ENCODE results near the gene PHACTR3. TPM values are rescaled to one million over a fixed set of nuclear protein-coding genes. Genes with fewer than 3 reads are reported as not detected.

The PHACTR3 gene
- total and polyA plus RNA-seq, 10 donors, result 1.4 to 15.0 (median 8.6) TPM

DNA sequence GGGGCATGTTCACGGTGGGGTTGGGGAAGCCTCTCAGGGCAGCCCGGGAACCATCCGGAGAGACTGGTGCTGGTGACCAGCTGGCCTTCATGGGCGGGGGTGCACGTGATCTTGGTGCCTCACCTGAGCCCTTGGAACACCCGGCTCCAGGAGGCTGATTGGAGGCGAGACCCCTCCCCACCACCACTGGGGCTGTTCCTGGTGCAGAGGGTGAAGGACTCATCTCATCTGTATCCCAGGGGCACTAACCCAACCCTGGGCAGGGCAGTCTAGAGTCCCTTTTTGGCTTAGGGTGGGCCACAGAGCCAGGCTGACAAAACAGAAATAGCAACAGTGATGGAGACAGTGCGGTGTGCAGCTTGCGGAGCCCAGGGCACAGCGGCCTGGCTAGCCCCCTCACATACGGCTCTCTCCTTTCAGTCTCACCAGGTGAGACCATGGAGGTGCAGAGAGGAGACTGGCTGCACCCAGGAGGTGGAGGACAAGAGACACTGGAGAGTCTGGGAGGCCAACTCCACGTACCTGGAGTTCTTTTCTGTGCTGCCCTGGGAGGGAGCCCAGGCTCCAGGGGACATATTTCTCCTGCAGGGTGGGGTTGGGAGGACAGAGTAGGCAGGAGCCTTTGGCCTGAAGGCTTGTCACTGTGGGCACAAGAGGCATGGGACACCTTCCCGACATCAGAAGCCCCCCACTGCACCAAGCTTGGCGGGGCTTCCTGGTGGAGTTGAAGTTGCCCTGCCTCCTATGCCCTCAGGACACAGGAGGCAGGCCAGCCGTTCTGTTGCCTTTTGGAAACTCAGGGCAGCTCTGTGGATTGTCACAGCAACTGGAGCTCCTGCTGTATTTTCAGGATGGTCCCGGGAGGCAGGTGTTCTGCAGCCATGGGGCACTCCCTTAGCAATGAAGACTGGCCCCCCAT lies 223.1 kb downstream of the PHACTR3 start:
- intact Hi-C loops (cut with DNase I; ENCODE audit: low total_unique reads), result no loop called here

DNA sequence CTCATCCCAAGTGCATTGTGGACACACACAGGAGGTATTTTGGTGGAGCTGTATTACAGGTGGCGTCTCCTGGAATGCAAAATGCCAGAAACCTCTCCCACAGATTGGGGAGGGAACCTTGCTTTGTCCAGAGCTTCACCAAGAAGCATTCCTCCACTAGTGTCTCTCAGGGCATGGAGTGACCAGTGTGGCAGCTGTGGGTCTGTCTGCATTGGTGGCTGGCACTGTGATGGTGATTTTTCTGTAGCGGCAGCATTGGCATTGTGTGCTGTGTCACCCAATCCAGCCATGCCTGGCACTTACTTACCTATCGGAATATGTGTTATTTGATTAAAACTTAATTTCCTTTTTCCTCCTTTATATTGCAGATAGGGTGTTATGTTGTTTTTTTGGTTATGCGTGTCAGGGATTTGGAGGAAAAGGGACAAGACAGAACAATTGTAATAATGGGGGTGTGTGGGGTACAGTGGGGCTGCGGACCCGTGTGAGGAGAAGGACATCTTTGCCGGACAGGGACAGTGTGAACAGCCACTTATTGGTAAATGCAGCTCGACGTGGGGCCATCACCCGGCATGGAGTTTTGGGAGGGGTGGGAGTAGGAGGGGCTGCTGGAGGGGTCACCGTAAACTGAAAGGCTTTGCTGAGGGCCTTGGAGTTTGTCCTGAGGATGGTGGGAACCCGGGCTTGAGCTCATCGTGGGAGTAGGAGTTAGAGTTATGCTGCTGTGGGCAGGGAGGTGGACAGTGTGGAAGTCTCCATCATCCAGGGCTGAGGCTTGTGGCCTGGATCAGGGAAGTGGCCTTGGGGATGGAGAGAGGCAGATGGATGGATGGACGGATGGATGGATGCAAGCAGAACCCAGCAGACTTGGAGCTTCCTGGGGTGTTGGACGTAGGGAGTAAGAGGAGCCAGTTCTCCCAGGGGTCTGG lies 224.0 kb downstream of the PHACTR3 start:
- 82 to 89% (median 87%) methylated on average over 15 of the region's 15 CpGs for WGBS, 5 donors
- Histone ChIP-seq H3K4me3 (no peak overlapping the region), H3K36me3 (no peaks in the 10 kb centered on the region), H3K27me3 (replicated peaks in 1 of 7) (peaks cover 0 to 37% (median 0%) of the 10 kb centered on the region in 7 donors), H3K9me3 (no peaks in the 10 kb centered on the region), H3K4me1 (no peaks in the 10 kb centered on the region), H3K27ac (no peak overlapping the region)
- peak; percentile 30 for DNase-seq
- intact Hi-C loops (cut with DNase I; ENCODE audit: low total_unique reads), result no loop called here
- TF ChIP-seq, protein P1, sequence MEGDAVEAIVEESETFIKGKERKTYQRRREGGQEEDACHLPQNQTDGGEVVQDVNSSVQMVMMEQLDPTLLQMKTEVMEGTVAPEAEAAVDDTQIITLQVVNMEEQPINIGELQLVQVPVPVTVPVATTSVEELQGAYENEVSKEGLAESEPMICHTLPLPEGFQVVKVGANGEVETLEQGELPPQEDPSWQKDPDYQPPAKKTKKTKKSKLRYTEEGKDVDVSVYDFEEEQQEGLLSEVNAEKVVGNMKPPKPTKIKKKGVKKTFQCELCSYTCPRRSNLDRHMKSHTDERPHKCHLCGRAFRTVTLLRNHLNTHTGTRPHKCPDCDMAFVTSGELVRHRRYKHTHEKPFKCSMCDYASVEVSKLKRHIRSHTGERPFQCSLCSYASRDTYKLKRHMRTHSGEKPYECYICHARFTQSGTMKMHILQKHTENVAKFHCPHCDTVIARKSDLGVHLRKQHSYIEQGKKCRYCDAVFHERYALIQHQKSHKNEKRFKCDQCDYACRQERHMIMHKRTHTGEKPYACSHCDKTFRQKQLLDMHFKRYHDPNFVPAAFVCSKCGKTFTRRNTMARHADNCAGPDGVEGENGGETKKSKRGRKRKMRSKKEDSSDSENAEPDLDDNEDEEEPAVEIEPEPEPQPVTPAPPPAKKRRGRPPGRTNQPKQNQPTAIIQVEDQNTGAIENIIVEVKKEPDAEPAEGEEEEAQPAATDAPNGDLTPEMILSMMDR (IDR thresholded peaks at IDR 0.05 in 8 of 11, conservative IDR thresholded peaks at IDR 0.05 in 3 of 11), result no peak
- TF ChIP-seq POLR2AphosphoS5 (IDR thresholded peaks at IDR 0.05), result no peak
- no peak for TF ChIP-seq POLR2A (IDR thresholded peaks at IDR 0.05)

More for the DNA sequence above, 223.1 kb downstream of the PHACTR3 start:
- Histone ChIP-seq H3K4me3 (no peak overlapping the region), H3K27ac (no peak overlapping the region), H3K9me3 (no peaks in the 10 kb centered on the region), H3K27me3 (replicated peaks in 1 of 7) (peaks cover 0 to 39% (median 0%) of the 10 kb centered on the region in 7 donors), H3K36me3 (no peaks in the 10 kb centered on the region), H3K4me1 (peaks cover 0 to 5% (median 0%) of the 10 kb centered on the region in 6 donors)
- TF ChIP-seq POLR2A (IDR thresholded peaks at IDR 0.05) (no peak), POLR2AphosphoS5 (IDR thresholded peaks at IDR 0.05) (no peak)
- TF ChIP-seq, protein P1 (IDR thresholded peaks at IDR 0.05 in 8 of 11, conservative IDR thresholded peaks at IDR 0.05 in 3 of 11), result no peak
- WGBS, 5 donors, result 76 to 82% (median 78%) methylated on average over 14 to 16 of the region's 16 CpGs
- DNase-seq, result peak; percentile 64

DNA sequence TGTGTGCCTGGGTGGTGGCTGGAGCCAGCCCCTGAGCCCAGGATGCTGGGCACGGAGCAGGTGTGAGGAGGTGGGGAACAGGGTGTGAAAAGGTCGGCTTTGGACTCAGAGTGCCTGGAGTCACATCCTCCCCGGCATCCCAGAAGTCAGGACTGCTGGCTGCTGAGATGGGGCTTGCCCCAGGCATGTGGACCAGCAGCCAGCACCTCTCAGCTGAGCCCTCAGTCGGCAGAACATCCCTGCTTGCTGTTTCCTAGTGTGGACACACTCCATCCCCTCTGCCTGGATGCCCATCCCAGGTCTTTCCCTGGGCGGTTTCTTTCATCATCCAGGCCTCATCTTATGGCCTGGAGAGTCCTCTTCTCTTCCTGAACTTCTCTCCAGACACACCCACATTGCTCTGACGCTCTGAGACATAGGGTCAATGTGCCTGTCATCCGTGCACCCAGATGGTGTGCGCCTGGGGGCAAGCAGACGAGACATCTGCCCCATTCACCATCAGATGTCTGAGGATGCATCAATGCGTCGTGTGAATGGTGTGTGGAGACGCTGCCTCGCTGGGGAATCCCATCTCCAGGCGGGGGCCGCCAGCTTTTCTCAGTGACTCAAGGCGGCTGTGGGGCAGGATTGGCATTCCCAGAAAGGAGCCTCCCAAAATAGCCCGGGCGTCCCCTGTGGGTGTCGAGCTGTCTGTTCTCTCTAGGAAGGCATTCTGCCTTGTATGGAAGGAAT lies 224.9 kb downstream of the PHACTR3 start:
- TF ChIP-seq, protein P1 (IDR thresholded peaks at IDR 0.05 in 8 of 11, conservative IDR thresholded peaks at IDR 0.05 in 3 of 11), result no peak
- TF ChIP-seq POLR2AphosphoS5 (IDR thresholded peaks at IDR 0.05) (no peak), POLR2A (IDR thresholded peaks at IDR 0.05) (no peak)
- H3K4me3 ChIP-seq, result no peak overlapping the region
- 78 to 85% (median 81%) methylated on average over 19 of the region's 19 CpGs for WGBS, 5 donors
- no peaks in the 10 kb centered on the region for H3K4me1 ChIP-seq
- H3K9me3 ChIP-seq, result no peaks in the 10 kb centered on the region
- H3K27me3 ChIP-seq (replicated peaks in 1 of 7), result peaks cover 0 to 45% (median 0%) of the 10 kb centered on the region in 7 donors
- H3K36me3 ChIP-seq, result no peaks in the 10 kb centered on the region
- intact Hi-C loops (cut with DNase I; ENCODE audit: low total_unique reads), result no loop called here
- peak; percentile 51 for DNase-seq
- no peak overlapping the region for H3K27ac ChIP-seq

All from spleen (tissue), 11 donors.